ENCODE results near the gene GNPDA1. TPM values are rescaled to one million over a fixed set of nuclear protein-coding genes. Genes with fewer than 3 reads are reported as not detected.
"Not testable (repeated sequence)": the region's sequence is repeated elsewhere in the genome, so short reads cannot be mapped to it uniquely, and the experiment has no call there.

The GNPDA1 gene
- total RNA-seq, 1 donor from 2014 or later, result 55.0 TPM

GRCh38 chr5:142053426-142054151, 40.8 kb upstream of the GNPDA1 start:
- Mint-ChIP-seq H3K9me3 (no peaks in the 10 kb centered on the region), H3K4me1 (peaks cover 43% of the 10 kb centered on the region), H3K27me3 (ENCODE audit: low read depth) (peaks cover 5% of the 10 kb centered on the region), H3K36me3 (no peaks in the 10 kb centered on the region), H3K27ac (no peak overlapping the region), H3K4me3 (no peak overlapping the region)
- no peak for DNase-seq (ENCODE audit: low spot score in 2 of 2, unreplicated experiment in 2 of 2)
- no peak for TF ChIP-seq CTCF (IDR thresholded peaks at IDR 0.05; ENCODE audit: unreplicated experiment)

GRCh38 chr5:142052026-142052425, 39.2 kb upstream of the GNPDA1 start:
- not testable (repeated sequence) for H3K27me3 Mint-ChIP-seq (ENCODE audit: low read depth); H3K27ac Mint-ChIP-seq; DNase-seq (ENCODE audit: low spot score in 2 of 2, unreplicated experiment in 2 of 2); H3K4me3 Mint-ChIP-seq; H3K9me3 Mint-ChIP-seq; H3K36me3 Mint-ChIP-seq
- peaks cover 29% of the 10 kb centered on the region for H3K4me1 Mint-ChIP-seq

GRCh38 chr5:142048272-142048671, 35.4 kb upstream of the GNPDA1 start:
- H3K27me3 Mint-ChIP-seq (ENCODE audit: low read depth), result peaks cover 3% of the 10 kb centered on the region
- H3K27ac Mint-ChIP-seq, result no peak overlapping the region
- no peaks in the 10 kb centered on the region for H3K36me3 Mint-ChIP-seq
- H3K9me3 Mint-ChIP-seq, result peaks cover 5% of the 10 kb centered on the region
- TF ChIP-seq CTCF (IDR thresholded peaks at IDR 0.05; ENCODE audit: unreplicated experiment), result no peak
- peaks cover 2% of the 10 kb centered on the region for H3K4me1 Mint-ChIP-seq
- DNase-seq (ENCODE audit: low spot score in 2 of 2, unreplicated experiment in 2 of 2), result no peak
- no peak overlapping the region for H3K4me3 Mint-ChIP-seq

GRCh38 chr5:142046191-142046590, 33.4 kb upstream of the GNPDA1 start:
- Mint-ChIP-seq H3K4me1 (no peaks in the 10 kb centered on the region), H3K27me3 (ENCODE audit: low read depth) (no peaks in the 10 kb centered on the region), H3K36me3 (no peaks in the 10 kb centered on the region), H3K9me3 (peaks cover 5% of the 10 kb centered on the region), H3K27ac (no peak overlapping the region), H3K4me3 (no peak overlapping the region)
- no peak for TF ChIP-seq CTCF (IDR thresholded peaks at IDR 0.05; ENCODE audit: unreplicated experiment)
- DNase-seq (ENCODE audit: low spot score in 2 of 2, unreplicated experiment in 2 of 2), result no peak

GRCh38 chr5:142040881-142041280, 28.1 kb upstream of the GNPDA1 start:
- not testable (repeated sequence) for DNase-seq (ENCODE audit: low spot score in 2 of 2, unreplicated experiment in 2 of 2); H3K4me1 Mint-ChIP-seq; H3K9me3 Mint-ChIP-seq; H3K27ac Mint-ChIP-seq; H3K27me3 Mint-ChIP-seq (ENCODE audit: low read depth); H3K36me3 Mint-ChIP-seq; H3K4me3 Mint-ChIP-seq

GRCh38 chr5:142040285-142040684, 27.5 kb upstream of the GNPDA1 start:
- Mint-ChIP-seq H3K27ac (no peak overlapping the region), H3K4me3 (no peak overlapping the region), H3K36me3 (no peaks in the 10 kb centered on the region), H3K27me3 (ENCODE audit: low read depth) (no peaks in the 10 kb centered on the region), H3K9me3 (peaks cover 9% of the 10 kb centered on the region), H3K4me1 (no peaks in the 10 kb centered on the region)
- no peak for TF ChIP-seq CTCF (IDR thresholded peaks at IDR 0.05; ENCODE audit: unreplicated experiment)
- DNase-seq (ENCODE audit: low spot score in 2 of 2, unreplicated experiment in 2 of 2), result no peak

- peaks cover 4% of the 10 kb centered on the region for H3K9me3 Mint-ChIP-seq
- H3K36me3 Mint-ChIP-seq, result no peaks in the 10 kb centered on the region
- no peak for TF ChIP-seq CTCF (IDR thresholded peaks at IDR 0.05; ENCODE audit: unreplicated experiment)
- no peak overlapping the region for H3K27ac Mint-ChIP-seq
- H3K4me1 Mint-ChIP-seq, result no peaks in the 10 kb centered on the region
- DNase-seq (ENCODE audit: low spot score in 2 of 2, unreplicated experiment in 2 of 2), result no peak
- H3K27me3 Mint-ChIP-seq (ENCODE audit: low read depth), result no peaks in the 10 kb centered on the region
- H3K4me3 Mint-ChIP-seq, result no peak overlapping the region
Measured at GRCh38 chr5:142038735-142039134, 25.9 kb upstream of the GNPDA1 start.

GRCh38 chr5:142037599-142037998, 24.8 kb upstream of the GNPDA1 start:
- not testable (repeated sequence) for DNase-seq (ENCODE audit: low spot score in 2 of 2, unreplicated experiment in 2 of 2); H3K36me3 Mint-ChIP-seq; H3K9me3 Mint-ChIP-seq; H3K27ac Mint-ChIP-seq; H3K27me3 Mint-ChIP-seq (ENCODE audit: low read depth); H3K4me1 Mint-ChIP-seq; H3K4me3 Mint-ChIP-seq
